ENCODE data around the gene NCK2. TPM values are rescaled to one million over a fixed set of nuclear protein-coding genes. Genes with fewer than 3 reads are reported as not detected.

Gene NCK2
- total RNA-seq, 2 donors from 2014 or later, result 39.0 to 144 TPM

DNA sequence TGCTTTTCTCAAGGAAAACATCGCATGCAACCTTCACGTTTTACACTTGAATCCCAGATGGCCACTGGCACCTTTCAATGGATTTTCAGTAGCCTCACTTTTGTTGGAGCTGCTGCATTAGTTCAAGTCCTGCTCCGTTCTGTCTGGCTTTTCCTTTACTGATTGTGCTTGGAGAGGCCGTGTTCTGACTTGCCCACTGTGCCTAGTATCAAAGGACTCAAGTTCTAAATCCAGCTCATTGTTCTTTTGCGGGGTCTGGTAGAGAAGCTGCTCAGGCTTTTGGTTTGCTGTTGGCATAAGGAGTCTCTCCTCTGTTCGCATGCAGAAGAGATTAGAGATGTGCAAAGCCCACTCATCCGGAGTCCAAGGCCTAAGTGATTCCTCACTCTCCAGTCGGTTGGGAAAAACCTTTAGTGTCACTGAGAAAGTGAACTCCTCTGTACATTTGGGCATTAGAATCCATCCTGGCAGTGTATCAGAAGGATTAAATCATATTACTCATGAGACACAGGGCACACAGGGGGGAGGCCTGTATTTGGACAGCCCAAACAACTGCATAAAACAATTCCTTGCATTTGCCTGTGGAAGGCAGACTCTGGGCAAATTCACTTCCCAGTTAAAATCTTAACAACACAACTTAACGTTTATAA is 69.7 kb downstream of the NCK2 start:
- H3K4me1 ChIP-seq (replicated peaks), result no peaks in the 10 kb centered on the region
- no peaks in the 10 kb centered on the region for H3K36me3 ChIP-seq
- no peak overlapping the region for H3K4me3 ChIP-seq
- H3K9me3 ChIP-seq, result no peaks in the 10 kb centered on the region
- intact Hi-C loops (cut with DNase I), result no loop called here
- WGBS, result 38% methylated on average over 9 of the region's 9 CpGs
- DNase-seq (ENCODE audit: low spot score), result no peak
- H3K27me3 ChIP-seq (replicated peaks; ENCODE audit: insufficient read depth), result no peaks in the 10 kb centered on the region
- TF ChIP-seq POLR2A (IDR thresholded peaks at IDR 0.05) (no peak), POLR2AphosphoS5 (IDR thresholded peaks at IDR 0.05) (no peak)
- TF ChIP-seq, protein P1, sequence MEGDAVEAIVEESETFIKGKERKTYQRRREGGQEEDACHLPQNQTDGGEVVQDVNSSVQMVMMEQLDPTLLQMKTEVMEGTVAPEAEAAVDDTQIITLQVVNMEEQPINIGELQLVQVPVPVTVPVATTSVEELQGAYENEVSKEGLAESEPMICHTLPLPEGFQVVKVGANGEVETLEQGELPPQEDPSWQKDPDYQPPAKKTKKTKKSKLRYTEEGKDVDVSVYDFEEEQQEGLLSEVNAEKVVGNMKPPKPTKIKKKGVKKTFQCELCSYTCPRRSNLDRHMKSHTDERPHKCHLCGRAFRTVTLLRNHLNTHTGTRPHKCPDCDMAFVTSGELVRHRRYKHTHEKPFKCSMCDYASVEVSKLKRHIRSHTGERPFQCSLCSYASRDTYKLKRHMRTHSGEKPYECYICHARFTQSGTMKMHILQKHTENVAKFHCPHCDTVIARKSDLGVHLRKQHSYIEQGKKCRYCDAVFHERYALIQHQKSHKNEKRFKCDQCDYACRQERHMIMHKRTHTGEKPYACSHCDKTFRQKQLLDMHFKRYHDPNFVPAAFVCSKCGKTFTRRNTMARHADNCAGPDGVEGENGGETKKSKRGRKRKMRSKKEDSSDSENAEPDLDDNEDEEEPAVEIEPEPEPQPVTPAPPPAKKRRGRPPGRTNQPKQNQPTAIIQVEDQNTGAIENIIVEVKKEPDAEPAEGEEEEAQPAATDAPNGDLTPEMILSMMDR (IDR thresholded peaks at IDR 0.05), result no peak
- H3K27ac ChIP-seq, result no peak overlapping the region

DNA sequence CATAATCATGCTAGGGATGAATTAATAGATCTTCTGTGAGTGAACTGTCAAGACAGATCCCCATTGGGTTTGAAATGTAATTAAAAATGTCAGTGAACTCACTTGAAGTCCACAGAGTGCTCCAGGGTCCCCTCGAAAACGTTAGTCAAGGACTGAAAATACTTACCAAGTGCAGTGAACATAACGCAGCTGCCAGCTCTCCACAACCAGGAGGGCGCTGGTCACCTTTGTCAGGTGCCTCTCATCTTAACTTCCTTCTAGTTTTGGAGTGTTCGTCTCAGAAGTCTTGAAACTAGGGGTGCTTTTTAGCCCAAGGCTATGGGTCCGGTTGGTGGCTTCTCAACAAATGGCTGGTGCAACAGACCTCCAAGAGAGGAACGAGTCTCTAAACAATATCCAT is 70.7 kb downstream of the NCK2 start:
- Histone ChIP-seq H3K9me3 (no peaks in the 10 kb centered on the region), H3K27me3 (replicated peaks; ENCODE audit: insufficient read depth) (no peaks in the 10 kb centered on the region), H3K36me3 (no peaks in the 10 kb centered on the region), H3K27ac (no peak overlapping the region), H3K4me1 (replicated peaks) (no peaks in the 10 kb centered on the region), H3K4me3 (no peak overlapping the region)
- 85% methylated on average over 7 of the region's 7 CpGs for WGBS
- intact Hi-C loops (cut with DNase I), result no loop called here
- no peak for DNase-seq (ENCODE audit: low spot score)
- TF ChIP-seq POLR2A (IDR thresholded peaks at IDR 0.05) (no peak), POLR2AphosphoS5 (IDR thresholded peaks at IDR 0.05) (no peak)
- TF ChIP-seq, protein P1 (IDR thresholded peaks at IDR 0.05), result no peak

DNA sequence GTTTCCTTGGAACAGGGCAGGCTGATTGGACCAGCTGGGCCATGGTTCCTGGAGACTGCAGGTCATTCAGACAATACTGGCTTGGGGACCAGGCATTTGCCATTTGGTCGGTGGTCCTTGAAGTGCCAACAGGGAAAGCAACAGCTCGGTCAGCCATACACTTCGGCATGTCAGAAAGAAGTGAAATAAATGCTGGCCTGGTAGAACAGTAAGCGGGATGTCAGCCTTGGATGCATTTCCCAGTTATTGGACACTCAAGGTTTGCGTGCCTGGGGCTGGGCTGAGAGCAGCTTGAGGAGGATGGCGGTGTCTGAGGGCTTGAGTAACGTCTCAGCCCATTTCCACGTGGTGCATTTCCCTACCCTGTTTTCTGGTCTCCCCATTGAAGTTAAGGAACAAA is 75.4 kb downstream of the NCK2 start:
- no peak overlapping the region for H3K4me3 ChIP-seq
- intact Hi-C loops (cut with DNase I), result no loop called here
- DNase-seq (ENCODE audit: low spot score), result no peak
- no peaks in the 10 kb centered on the region for H3K4me1 ChIP-seq (replicated peaks)
- TF ChIP-seq, protein P1 (IDR thresholded peaks at IDR 0.05), result no peak
- no peak for TF ChIP-seq POLR2A (IDR thresholded peaks at IDR 0.05)
- TF ChIP-seq POLR2AphosphoS5 (IDR thresholded peaks at IDR 0.05), result no peak
- no peak overlapping the region for H3K27ac ChIP-seq
- no peaks in the 10 kb centered on the region for H3K9me3 ChIP-seq
- WGBS, result 87% methylated on average over 8 of the region's 8 CpGs
- no peaks in the 10 kb centered on the region for H3K27me3 ChIP-seq (replicated peaks; ENCODE audit: insufficient read depth)
- H3K36me3 ChIP-seq, result no peaks in the 10 kb centered on the region

DNA sequence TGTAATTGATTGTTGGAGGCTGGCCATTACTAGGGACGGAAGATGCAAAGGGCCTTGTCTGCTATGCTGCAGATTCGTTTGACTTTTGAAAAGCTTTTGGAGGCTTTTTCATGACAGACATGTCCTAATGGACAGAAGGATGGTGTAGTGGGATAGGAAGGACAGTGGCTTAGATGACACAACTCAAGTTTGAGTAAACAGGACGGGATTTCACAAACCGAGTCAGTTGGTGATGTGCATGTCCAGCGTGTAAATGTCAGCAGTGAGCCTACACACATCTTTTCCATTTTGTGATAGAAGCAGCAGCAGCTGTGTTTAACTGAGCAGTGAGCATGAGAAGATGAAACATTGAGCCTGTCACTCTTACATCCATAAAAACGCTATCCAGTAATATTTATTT is 76.0 kb downstream of the NCK2 start:
- WGBS, result 59% methylated on average over 6 of the region's 6 CpGs
- no peaks in the 10 kb centered on the region for H3K4me1 ChIP-seq (replicated peaks)
- intact Hi-C loops (cut with DNase I), result no loop called here
- no peaks in the 10 kb centered on the region for H3K36me3 ChIP-seq
- no peak overlapping the region for H3K27ac ChIP-seq
- no peak for DNase-seq (ENCODE audit: low spot score)
- H3K4me3 ChIP-seq, result no peak overlapping the region
- TF ChIP-seq, protein P1 (IDR thresholded peaks at IDR 0.05), result no peak
- TF ChIP-seq POLR2AphosphoS5 (IDR thresholded peaks at IDR 0.05) (no peak), POLR2A (IDR thresholded peaks at IDR 0.05) (no peak)
- no peaks in the 10 kb centered on the region for H3K27me3 ChIP-seq (replicated peaks; ENCODE audit: insufficient read depth)
- no peaks in the 10 kb centered on the region for H3K9me3 ChIP-seq

DNA sequence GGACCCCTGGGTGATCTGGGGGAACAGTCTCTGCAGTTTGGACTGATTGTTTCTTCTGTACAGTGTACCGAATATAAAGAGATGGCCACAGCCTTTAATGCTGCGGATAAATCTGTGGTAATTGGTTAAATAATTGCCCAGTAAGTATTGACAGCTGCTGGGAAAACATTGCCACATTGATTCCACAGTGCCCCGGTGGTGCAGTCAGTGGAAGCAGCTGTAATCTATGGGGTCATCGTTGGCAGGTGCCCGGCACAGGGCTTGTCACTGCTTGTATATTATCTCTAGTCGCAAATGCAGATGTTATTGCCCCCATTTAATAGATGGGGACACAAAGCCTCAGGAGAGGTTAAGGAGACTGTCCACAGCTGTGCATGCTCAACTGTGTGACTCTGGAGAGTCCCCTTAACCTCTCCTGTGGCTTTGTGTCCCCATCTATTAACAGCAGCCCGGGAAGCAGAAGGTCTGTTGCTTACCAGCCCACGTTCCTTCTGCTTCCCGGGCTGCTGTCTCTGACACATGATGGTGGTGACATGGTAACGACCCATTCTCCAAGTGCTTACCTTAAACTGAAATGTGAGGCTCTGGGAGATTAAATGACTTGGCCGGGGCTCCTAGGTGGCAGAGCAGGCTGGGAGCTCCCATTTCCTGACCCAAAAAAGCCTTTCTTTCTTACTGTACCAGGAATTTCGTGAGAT is 76.9 kb downstream of the NCK2 start:
- DNase-seq (ENCODE audit: low spot score), result no peak
- no peaks in the 10 kb centered on the region for H3K36me3 ChIP-seq
- no peak overlapping the region for H3K4me3 ChIP-seq
- H3K27ac ChIP-seq, result no peak overlapping the region
- no peaks in the 10 kb centered on the region for H3K27me3 ChIP-seq (replicated peaks; ENCODE audit: insufficient read depth)
- TF ChIP-seq, protein P1 (IDR thresholded peaks at IDR 0.05), result no peak
- no peak for TF ChIP-seq POLR2A (IDR thresholded peaks at IDR 0.05)
- no peak for TF ChIP-seq POLR2AphosphoS5 (IDR thresholded peaks at IDR 0.05)
- H3K9me3 ChIP-seq, result no peaks in the 10 kb centered on the region
- 62% methylated on average over 12 of the region's 12 CpGs for WGBS
- intact Hi-C loops (cut with DNase I), result no loop called here
- no peaks in the 10 kb centered on the region for H3K4me1 ChIP-seq (replicated peaks)

Measured in prostate gland (tissue), 2 donors.